Mucosa of stomach (tissue), 1 donor: ENCODE measurements around the gene CD300LG.

ENCODE experiments used
- H3K27me3 ChIP-seq: one replicate; pipeline ENCODE4 v1.7.0; 2013; ENCODE audit warnings: mild to moderate bottlenecking, low read length; ENCODE audit not compliant: control insufficient read depth, insufficient read depth
- H3K36me3 ChIP-seq: one replicate; pipeline ENCODE4 v1.7.0; 2013; ENCODE audit warnings: low read length; ENCODE audit not compliant: control insufficient read depth, insufficient read depth
- H3K4me1 ChIP-seq: one replicate; pipeline ENCODE4 v1.7.0; 2013; ENCODE audit warnings: mild to moderate bottlenecking, low read length; ENCODE audit not compliant: control insufficient read depth, insufficient read depth
- H3K4me3 ChIP-seq: one replicate; pipeline ENCODE4 v1.7.0; 2013; ENCODE audit warnings: low read length
- H3K9ac ChIP-seq: one replicate; pipeline ENCODE4 v1.7.0; 2013; ENCODE audit warnings: mild to moderate bottlenecking, low read length, moderate library complexity
- H3K9me3 ChIP-seq: one replicate; pipeline ENCODE4 v1.7.0; 2013; ENCODE audit warnings: mild to moderate bottlenecking, low read length, moderate library complexity; ENCODE audit not compliant: control insufficient read depth
- donor health status: Pancreatic carcinoma.

The CD300LG gene

GRCh38 chr17:43877031-43877430 is 30.1 kb downstream of the CD300LG start:
- Histone ChIP-seq H3K9me3 (no peaks in the 10 kb centered on the region), H3K4me3 (no peak overlapping the region), H3K27me3 (no peaks in the 10 kb centered on the region), H3K9ac (no peak overlapping the region), H3K4me1 (peaks cover 53% of the 10 kb centered on the region), H3K36me3 (no peaks in the 10 kb centered on the region)

GRCh38 chr17:43877451-43878155 is 30.6 kb downstream of the CD300LG start:
- Histone ChIP-seq H3K9me3 (no peaks in the 10 kb centered on the region), H3K9ac (no peak overlapping the region)

GRCh38 chr17:43878260-43879175 is 31.5 kb downstream of the CD300LG start:
- H3K4me1 ChIP-seq: peaks cover 39% of the 10 kb centered on the region
- no peak overlapping the region for H3K4me3 ChIP-seq
- peak overlapping the region; percentile 10 for H3K9ac ChIP-seq
- no peaks in the 10 kb centered on the region for H3K27me3 ChIP-seq
- H3K36me3 ChIP-seq: no peaks in the 10 kb centered on the region
- H3K9me3 ChIP-seq: no peaks in the 10 kb centered on the region

More at GRCh38 chr17:43877451-43878155, 30.6 kb downstream of the CD300LG start:
- no peak overlapping the region for H3K4me3 ChIP-seq
- H3K4me1 ChIP-seq: peaks cover 48% of the 10 kb centered on the region
- H3K36me3 ChIP-seq: no peaks in the 10 kb centered on the region
- H3K27me3 ChIP-seq: no peaks in the 10 kb centered on the region

- no peaks in the 10 kb centered on the region for H3K27me3 ChIP-seq
- no peaks in the 10 kb centered on the region for H3K36me3 ChIP-seq
- no peak overlapping the region for H3K9ac ChIP-seq
- H3K9me3 ChIP-seq: no peaks in the 10 kb centered on the region
- no peak overlapping the region for H3K4me3 ChIP-seq
- H3K4me1 ChIP-seq: peaks cover 28% of the 10 kb centered on the region
These were observed 32.9 kb downstream of the CD300LG start for GRCh38 chr17:43879723-43880419.

GRCh38 chr17:43880420-43880991 is 33.5 kb downstream of the CD300LG start:
- Histone ChIP-seq H3K9ac (no peak overlapping the region), H3K27me3 (no peaks in the 10 kb centered on the region), H3K9me3 (no peaks in the 10 kb centered on the region), H3K4me1 (peaks cover 22% of the 10 kb centered on the region), H3K4me3 (no peak overlapping the region), H3K36me3 (no peaks in the 10 kb centered on the region)

GRCh38 chr17:43881181-43881580 is 34.2 kb downstream of the CD300LG start:
- Histone ChIP-seq H3K36me3 (no peaks in the 10 kb centered on the region), H3K9me3 (no peaks in the 10 kb centered on the region), H3K27me3 (no peaks in the 10 kb centered on the region), H3K4me3 (no peak overlapping the region), H3K4me1 (peaks cover 20% of the 10 kb centered on the region), H3K9ac (no peak overlapping the region)

GRCh38 chr17:43881758-43882505 is 35.0 kb downstream of the CD300LG start:
- Histone ChIP-seq H3K36me3 (no peaks in the 10 kb centered on the region), H3K9me3 (no peaks in the 10 kb centered on the region), H3K4me3 (no peak overlapping the region), H3K4me1 (peaks cover 18% of the 10 kb centered on the region), H3K9ac (no peak overlapping the region), H3K27me3 (no peaks in the 10 kb centered on the region)

GRCh38 chr17:43882761-43883415 is 35.9 kb downstream of the CD300LG start:
- H3K9ac ChIP-seq: no peak overlapping the region
- H3K9me3 ChIP-seq: no peaks in the 10 kb centered on the region
- peaks cover 11% of the 10 kb centered on the region for H3K4me1 ChIP-seq
- no peaks in the 10 kb centered on the region for H3K36me3 ChIP-seq
- no peaks in the 10 kb centered on the region for H3K27me3 ChIP-seq
- H3K4me3 ChIP-seq: no peak overlapping the region

GRCh38 chr17:43888548-43888947 is 41.6 kb downstream of the CD300LG start:
- H3K9me3 ChIP-seq: no peaks in the 10 kb centered on the region
- no peak overlapping the region for H3K9ac ChIP-seq

GRCh38 chr17:43890240-43890639 is 43.3 kb downstream of the CD300LG start:
- Histone ChIP-seq H3K9ac (no peak overlapping the region), H3K4me1 (no peaks in the 10 kb centered on the region), H3K4me3 (no peak overlapping the region), H3K9me3 (no peaks in the 10 kb centered on the region), H3K36me3 (no peaks in the 10 kb centered on the region), H3K27me3 (no peaks in the 10 kb centered on the region)

More at GRCh38 chr17:43888548-43888947, 41.6 kb downstream of the CD300LG start:
- H3K27me3 ChIP-seq: no peaks in the 10 kb centered on the region
- no peaks in the 10 kb centered on the region for H3K36me3 ChIP-seq
- no peaks in the 10 kb centered on the region for H3K4me1 ChIP-seq
- no peak overlapping the region for H3K4me3 ChIP-seq
